GM18499 (cell line): ENCODE measurements around the gene MYO18A.

Source experiments
- ATAC-seq: cut with Tn5 transposase; IDR thresholded peaks from one replicate; pipeline ENCODE4 v1.9.1; 2021; ENCODE audit warnings: moderate number of reproducible peaks; ENCODE audit not compliant: insufficient read depth, unreplicated experiment

The MYO18A gene

GRCh38 chr17:29111816-29112499 lies 68.2 kb downstream of the MYO18A start:
- no peak for ATAC-seq

GRCh38 chr17:29110372-29110757 lies 69.8 kb downstream of the MYO18A start:
- no peak for ATAC-seq

GRCh38 chr17:29109477-29110371 lies 70.5 kb downstream of the MYO18A start:
- no peak for ATAC-seq

GRCh38 chr17:29108823-29109476 lies 71.2 kb downstream of the MYO18A start:
- no peak for ATAC-seq

- ATAC-seq, result no peak
Measured at GRCh38 chr17:29107933-29108822, 72.0 kb downstream of the MYO18A start.

- no peak for ATAC-seq
Measured at GRCh38 chr17:29107084-29107483, 73.1 kb downstream of the MYO18A start.

GRCh38 chr17:29103341-29103740 lies 76.9 kb downstream of the MYO18A start:
- ATAC-seq, result no peak

GRCh38 chr17:29102741-29103181 lies 77.4 kb downstream of the MYO18A start:
- ATAC-seq, result no peak

GRCh38 chr17:29102046-29102445 lies 78.2 kb downstream of the MYO18A start:
- ATAC-seq, result no peak

GRCh38 chr17:29100296-29100695 lies 79.9 kb downstream of the MYO18A start:
- ATAC-seq, result no peak

- ATAC-seq, result no peak
Measured at GRCh38 chr17:29099527-29099926, 80.7 kb downstream of the MYO18A start.

- no peak for ATAC-seq
Measured at GRCh38 chr17:29096094-29096493, 84.1 kb downstream of the MYO18A start.

GRCh38 chr17:29095439-29095838 lies 84.8 kb downstream of the MYO18A start:
- ATAC-seq, result no peak

- no peak for ATAC-seq
Measured at GRCh38 chr17:29094101-29094708, 86.0 kb downstream of the MYO18A start.

GRCh38 chr17:29093090-29093871 lies 86.9 kb downstream of the MYO18A start:
- no peak for ATAC-seq

- no peak for ATAC-seq
Measured at GRCh38 chr17:29091606-29092289, 88.5 kb downstream of the MYO18A start.

GRCh38 chr17:29090750-29091605 lies 89.2 kb downstream of the MYO18A start:
- no peak for ATAC-seq
